HEK293 (cell line): Measurements from ENCODE around the gene KLK3.
A peak's percentile ranks its signal among the peaks of the same experiment; 100 is the strongest.

Experiments
- CTCF ChIA-PET: fragments of 350-600 bp; formaldehyde crosslinking; extraction: SDS; loops from one replicate; lab custom pipeline; 2021; ENCODE audit warnings: antibody characterized with exemption; lab: Yijun Ruan, JAX
- POLR2A ChIA-PET: fragments of 300-600 bp; formaldehyde crosslinking; extraction: SDS; loops from one replicate; lab custom pipeline; 2020; ENCODE audit warnings: antibody characterized with exemption, inconsistent platforms; lab: Yijun Ruan, JAX
- H3K27ac ChIP-seq: fragments of 200-500 bp; sonication (Bioruptor generic); 2 replicates; pipeline ENCODE4 v1.5.1; 2014; ENCODE audit warnings: low read depth, low read length, control low read depth, inconsistent platforms; ENCODE audit errors: extremely low read depth
- H3K36me3 ChIP-seq, 2 experiments: fragments of 200-500 bp in 1 of 2; sonication (Bioruptor generic) in 1 of 2; 1 replicate in 1 of 2; 2 replicates in 1 of 2; pipeline ENCODE4 v1.5.1; 2014 to 2017; ENCODE audit warnings: inconsistent platforms in 2 of 2, low read length in 2 of 2; ENCODE audit not compliant: control insufficient read depth in 2 of 2, insufficient read depth in 1 of 2
- H3K4me1 ChIP-seq: fragments of 200-500 bp; sonication (Bioruptor generic); 2 replicates; pipeline ENCODE4 v1.5.1; 2014; ENCODE audit warnings: mild to moderate bottlenecking, low read length, inconsistent platforms; ENCODE audit not compliant: control insufficient read depth, insufficient read depth
- H3K4me3 ChIP-seq: 2 replicates; pipeline ENCODE4 v1.5.1; 2011; ENCODE audit warnings: low read depth, mild to moderate bottlenecking, control low read depth, low read length, moderate library complexity
- H3K9me3 ChIP-seq: fragments of 200-500 bp; sonication (Bioruptor generic); 2 replicates; pipeline ENCODE4 v1.5.1; 2014; ENCODE audit warnings: low read depth, low read length, inconsistent platforms; ENCODE audit not compliant: control insufficient read depth, insufficient read depth
- GLIS1 ChIP-seq: fragments of 450-650 bp; formaldehyde crosslinking; IDR thresholded peaks from 2 replicates; pipeline ENCODE4 v1.5.1; 2016; ENCODE audit warnings: missing biosample characterization, missing genetic modification characterization
- GLIS2 ChIP-seq: fragments of 450-650 bp; formaldehyde crosslinking; IDR thresholded peaks from 2 replicates; pipeline ENCODE4 v1.5.1; 2016; ENCODE audit warnings: missing biosample characterization, missing genetic modification characterization
- KLF1 ChIP-seq: fragments of 450-650 bp; formaldehyde crosslinking; IDR thresholded peaks from 2 replicates; pipeline ENCODE4 v1.5.1; 2016; ENCODE audit warnings: missing biosample characterization, missing genetic modification characterization
- KLF9 ChIP-seq: fragments of 450-650 bp; formaldehyde crosslinking; IDR thresholded peaks from 2 replicates; pipeline ENCODE4 v1.5.1; 2016; ENCODE audit warnings: missing biosample characterization, missing genetic modification characterization, low read depth
- SP2 ChIP-seq: fragments of 450-650 bp; formaldehyde crosslinking; IDR thresholded peaks from 2 replicates; pipeline ENCODE4 v1.5.1; 2016; ENCODE audit warnings: missing biosample characterization, missing genetic modification characterization
- SP3 ChIP-seq: fragments of 450-650 bp; formaldehyde crosslinking; IDR thresholded peaks from 2 replicates; pipeline ENCODE4 v1.5.1; 2016; ENCODE audit warnings: missing biosample characterization, missing genetic modification characterization
- TCF7L2 ChIP-seq: IDR thresholded peaks from 2 replicates; pipeline ENCODE4 v1.6.1; 2011; ENCODE audit warnings: low read depth, mild to moderate bottlenecking, inconsistent platforms, low read length, moderate library complexity, borderline replicate concordance
- ZBTB17 ChIP-seq: fragments of 450-650 bp; formaldehyde crosslinking; IDR thresholded peaks from 2 replicates; pipeline ENCODE4 v1.5.1; 2016; ENCODE audit warnings: missing biosample characterization, missing genetic modification characterization
- ZBTB48 ChIP-seq: fragments of 450-650 bp; formaldehyde crosslinking; IDR thresholded peaks from 2 replicates; pipeline ENCODE4 v1.5.1; 2016; ENCODE audit warnings: missing biosample characterization, missing genetic modification characterization
- ZNF169 ChIP-seq: fragments of 450-650 bp; formaldehyde crosslinking; IDR thresholded peaks from 2 replicates; pipeline ENCODE4 v1.5.1; 2016; ENCODE audit warnings: missing biosample characterization, missing genetic modification characterization
- ZNF560 ChIP-seq: fragments of 450-650 bp; formaldehyde crosslinking; IDR thresholded peaks from 2 replicates; pipeline ENCODE4 v1.5.1; 2017; ENCODE audit warnings: missing biosample characterization, missing genetic modification characterization, borderline replicate concordance
- ZNF600 ChIP-seq: fragments of 450-650 bp; formaldehyde crosslinking; IDR thresholded peaks from 2 replicates; pipeline ENCODE4 v1.5.1; 2016; ENCODE audit warnings: missing biosample characterization, missing genetic modification characterization
- ZNF621 ChIP-seq: fragments of 450-650 bp; formaldehyde crosslinking; IDR thresholded peaks from 2 replicates; pipeline ENCODE4 v1.5.1; 2017; ENCODE audit warnings: missing biosample characterization, missing genetic modification characterization
- TF ChIP-seq, protein P1 (sequence below): fragments of 450-650 bp; IDR thresholded peaks from 2 replicates; pipeline ENCODE4 v1.5.1; 2018; ENCODE audit warnings: missing biosample characterization, mild to moderate bottlenecking, missing genetic modification characterization

KLK3 gene

DNA sequence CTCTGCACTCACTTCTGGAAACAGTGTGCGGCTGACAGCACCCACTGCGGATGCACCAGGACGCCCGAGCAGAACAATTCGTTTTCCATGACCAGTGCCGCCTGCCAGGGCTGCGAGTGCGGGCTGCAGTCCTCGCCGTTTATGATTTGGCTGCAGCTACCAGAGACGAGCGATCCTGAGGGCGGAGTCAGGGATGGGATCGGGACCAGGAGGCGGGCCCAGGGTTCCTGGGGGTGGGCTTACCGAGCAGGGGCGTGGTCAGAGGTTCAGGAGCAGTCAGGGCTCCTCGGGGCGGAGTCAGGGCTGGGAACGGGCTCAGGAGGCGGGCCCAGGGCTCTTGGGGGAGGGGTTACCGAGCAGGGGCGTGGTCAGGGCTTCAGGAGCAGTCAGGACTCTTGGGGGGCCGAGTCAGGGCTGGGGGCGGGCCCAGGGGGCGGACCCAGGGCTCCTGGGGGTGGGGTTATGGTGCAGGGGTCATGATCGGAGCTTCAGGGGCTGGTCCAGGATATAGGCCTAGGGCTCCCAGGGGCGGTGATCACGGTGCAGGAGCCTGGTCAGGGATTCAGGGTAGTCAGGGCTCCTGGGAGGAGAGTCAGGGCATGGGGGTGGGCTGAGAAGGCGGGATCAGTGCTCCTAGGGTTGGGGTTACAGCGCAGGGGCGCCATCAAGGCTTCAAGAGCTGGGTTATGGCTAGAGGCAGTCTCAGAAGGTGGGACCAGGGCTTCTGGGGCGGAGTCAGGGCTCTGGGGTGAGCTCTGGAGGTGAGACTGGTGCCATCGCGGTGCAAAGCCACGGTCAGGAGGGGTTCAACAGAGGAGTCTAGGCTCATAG lies 54.7 kb downstream of the KLK3 start:
- CTCF ChIA-PET: interaction anchor here (0.8 to 5.9 kb wide), 5 partner anchors 12 to 372 kb away, joined by 3 to 50 read pairs (median 3); no protein-coding TSS in a partner anchor
- Histone ChIP-seq H3K36me3 (no peaks in the 10 kb centered on the region), H3K9me3 (no peaks in the 10 kb centered on the region), H3K4me3 (peak overlapping the region; percentile 18), H3K4me1 (peaks cover 3% of the 10 kb centered on the region), H3K27ac (no peak overlapping the region)
- peak; percentile 92 for TF ChIP-seq ZBTB17 (tag by site-specific recombination)
- TF ChIP-seq KLF9: peak; percentile 43
- 0 out of 2 replicates have a peak, but pooled peaks have one; percentile 23 for TF ChIP-seq GLIS2 (tag by site-specific recombination)
- no peak for TF ChIP-seq ZNF169 (tag by site-specific recombination)
- no peak for TF ChIP-seq ZNF621 (tag by site-specific recombination)
- TF ChIP-seq GLIS1: 0 out of 2 replicates have a peak, but pooled peaks have one; percentile 17
- TF ChIP-seq SP3 (tag by site-specific recombination): peak; percentile 80
- peak; percentile 51; the same call in 1 of the 2 replicates for TF ChIP-seq ZBTB48 (tag by site-specific recombination)
- TF ChIP-seq, protein P1, sequence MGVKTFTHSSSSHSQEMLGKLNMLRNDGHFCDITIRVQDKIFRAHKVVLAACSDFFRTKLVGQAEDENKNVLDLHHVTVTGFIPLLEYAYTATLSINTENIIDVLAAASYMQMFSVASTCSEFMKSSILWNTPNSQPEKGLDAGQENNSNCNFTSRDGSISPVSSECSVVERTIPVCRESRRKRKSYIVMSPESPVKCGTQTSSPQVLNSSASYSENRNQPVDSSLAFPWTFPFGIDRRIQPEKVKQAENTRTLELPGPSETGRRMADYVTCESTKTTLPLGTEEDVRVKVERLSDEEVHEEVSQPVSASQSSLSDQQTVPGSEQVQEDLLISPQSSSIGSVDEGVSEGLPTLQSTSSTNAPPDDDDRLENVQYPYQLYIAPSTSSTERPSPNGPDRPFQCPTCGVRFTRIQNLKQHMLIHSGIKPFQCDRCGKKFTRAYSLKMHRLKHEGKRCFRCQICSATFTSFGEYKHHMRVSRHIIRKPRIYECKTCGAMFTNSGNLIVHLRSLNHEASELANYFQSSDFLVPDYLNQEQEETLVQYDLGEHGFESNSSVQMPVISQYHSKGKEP: 0 out of 2 replicates have a peak, but pooled peaks have one; percentile 42
- TF ChIP-seq ZNF560 (tag by site-specific recombination): no peak
- TF ChIP-seq ZNF600 (tag by site-specific recombination): 0 out of 2 replicates have a peak, but pooled peaks have one; percentile 30
- 0 out of 2 replicates have a peak, but pooled peaks have one; percentile 6 for TF ChIP-seq KLF1 (tag by site-specific recombination)
- TF ChIP-seq SP2 (tag by site-specific recombination): peak; percentile 76
- no peak for TF ChIP-seq TCF7L2
- POLR2A ChIA-PET: interaction anchor here (0.9 to 1.6 kb wide), 3 partner anchors 13 to 113 kb away, joined by 3 to 9 read pairs (median 3); no protein-coding TSS in a partner anchor
